ENCODE results near the gene CSTF3.
"Not testable (repeated sequence)": the region's sequence is repeated elsewhere in the genome, so short reads cannot be mapped to it uniquely, and the experiment has no call there.

CSTF3 gene

GRCh38 chr11:33125611-33126010, 35.7 kb downstream of the CSTF3 start:
- no peaks in the 10 kb centered on the region for H3K9me2 ChIP-seq (replicated peaks; ENCODE audit: control insufficient read depth, low read length)
- TF ChIP-seq EZH2phosphoT487 (IDR thresholded peaks at IDR 0.05; ENCODE audit: borderline replicate concordance, low read length) (no peak), CTCF (IDR thresholded peaks at IDR 0.05; ENCODE audit: low read depth, low read length, poor library complexity, severe bottlenecking) (no peak)
- H3K79me2 ChIP-seq (ENCODE audit: control insufficient read depth, low read length) = no peaks in the 10 kb centered on the region
- no peak overlapping the region for H3K27ac ChIP-seq (ENCODE audit: low read depth, low read length)
- no peaks in the 10 kb centered on the region for H3K4me1 ChIP-seq (ENCODE audit: control insufficient read depth, low read length)
- H3K4me2 ChIP-seq (ENCODE audit: low read length) = no peak overlapping the region
- H3K4me3 ChIP-seq (ENCODE audit: low read length) = no peak overlapping the region
- H3K36me3 ChIP-seq (ENCODE audit: control insufficient read depth, low read length) = no peaks in the 10 kb centered on the region
- no peaks in the 10 kb centered on the region for H3K9me3 ChIP-seq (ENCODE audit: control insufficient read depth, insufficient read depth, low read length)
- H4K20me1 ChIP-seq (ENCODE audit: control insufficient read depth, insufficient read depth, low read depth, low read length) = no peaks in the 10 kb centered on the region
- H3K27me3 ChIP-seq (ENCODE audit: control insufficient read depth, low read length) = no peaks in the 10 kb centered on the region
- H3F3A ChIP-seq (ENCODE audit: control insufficient read depth, insufficient read depth) = peaks cover 5% of the 10 kb centered on the region; the same call in 1 of the 2 replicates

GRCh38 chr11:33125025-33125424, 36.3 kb downstream of the CSTF3 start:
- Histone ChIP-seq H3K27me3 (ENCODE audit: control insufficient read depth, low read length) (no peaks in the 10 kb centered on the region), H3K79me2 (ENCODE audit: control insufficient read depth, low read length) (no peaks in the 10 kb centered on the region), H3K4me1 (ENCODE audit: control insufficient read depth, low read length) (no peaks in the 10 kb centered on the region), H3F3A (ENCODE audit: control insufficient read depth, insufficient read depth) (peaks cover 5% of the 10 kb centered on the region; the same call in 1 of the 2 replicates), H3K4me2 (ENCODE audit: low read length) (no peak overlapping the region), H4K20me1 (ENCODE audit: control insufficient read depth, insufficient read depth, low read depth, low read length) (no peaks in the 10 kb centered on the region), H3K4me3 (ENCODE audit: low read length) (no peak overlapping the region), H3K27ac (ENCODE audit: low read depth, low read length) (no peak overlapping the region), H3K9me3 (ENCODE audit: control insufficient read depth, insufficient read depth, low read length) (no peaks in the 10 kb centered on the region), H3K36me3 (ENCODE audit: control insufficient read depth, low read length) (no peaks in the 10 kb centered on the region), H3K9me2 (replicated peaks; ENCODE audit: control insufficient read depth, low read length) (no peaks in the 10 kb centered on the region)
- no peak for TF ChIP-seq EZH2phosphoT487 (IDR thresholded peaks at IDR 0.05; ENCODE audit: borderline replicate concordance, low read length)
- no peak for TF ChIP-seq CTCF (IDR thresholded peaks at IDR 0.05; ENCODE audit: low read depth, low read length, poor library complexity, severe bottlenecking)

- H3K36me3 ChIP-seq (ENCODE audit: control insufficient read depth, low read length); H3K4me2 ChIP-seq (ENCODE audit: low read length); H4K20me1 ChIP-seq (ENCODE audit: control insufficient read depth, insufficient read depth, low read depth, low read length); H3K4me1 ChIP-seq (ENCODE audit: control insufficient read depth, low read length); H3K27ac ChIP-seq (ENCODE audit: low read depth, low read length); H3F3A ChIP-seq (ENCODE audit: control insufficient read depth, insufficient read depth); H3K9me2 ChIP-seq (replicated peaks; ENCODE audit: control insufficient read depth, low read length); H3K4me3 ChIP-seq (ENCODE audit: low read length); H3K79me2 ChIP-seq (ENCODE audit: control insufficient read depth, low read length); H3K9me3 ChIP-seq (ENCODE audit: control insufficient read depth, insufficient read depth, low read length); H3K27me3 ChIP-seq (ENCODE audit: control insufficient read depth, low read length): not testable (repeated sequence)
Observed at GRCh38 chr11:33122696-33123095, 38.6 kb downstream of the CSTF3 start.

- no peaks in the 10 kb centered on the region for H4K20me1 ChIP-seq (ENCODE audit: control insufficient read depth, insufficient read depth, low read depth, low read length)
- H3K4me3 ChIP-seq (ENCODE audit: low read length) = no peak overlapping the region
- no peaks in the 10 kb centered on the region for H3K9me2 ChIP-seq (replicated peaks; ENCODE audit: control insufficient read depth, low read length)
- 0 out of 2 replicates have a peak, but pooled peaks cover 2% of the 10 kb centered on the region for H3F3A ChIP-seq (ENCODE audit: control insufficient read depth, insufficient read depth)
- no peaks in the 10 kb centered on the region for H3K9me3 ChIP-seq (ENCODE audit: control insufficient read depth, insufficient read depth, low read length)
- no peak for TF ChIP-seq EZH2phosphoT487 (IDR thresholded peaks at IDR 0.05; ENCODE audit: borderline replicate concordance, low read length)
- no peak for TF ChIP-seq CTCF (IDR thresholded peaks at IDR 0.05; ENCODE audit: low read depth, low read length, poor library complexity, severe bottlenecking)
- H3K79me2 ChIP-seq (ENCODE audit: control insufficient read depth, low read length) = no peaks in the 10 kb centered on the region
- no peaks in the 10 kb centered on the region for H3K36me3 ChIP-seq (ENCODE audit: control insufficient read depth, low read length)
- no peaks in the 10 kb centered on the region for H3K4me1 ChIP-seq (ENCODE audit: control insufficient read depth, low read length)
- no peak overlapping the region for H3K4me2 ChIP-seq (ENCODE audit: low read length)
- no peak overlapping the region for H3K27ac ChIP-seq (ENCODE audit: low read depth, low read length)
- no peaks in the 10 kb centered on the region for H3K27me3 ChIP-seq (ENCODE audit: control insufficient read depth, low read length)
Observed at GRCh38 chr11:33116535-33116934, 44.7 kb downstream of the CSTF3 start.

All from DOHH2 (cell line).